GM12874 (cell line): ENCODE results near the gene SUPT5H.

Experiments used
- CTCF ChIP-seq: IDR thresholded peaks from 2 replicates; pipeline ENCODE4 v1.5.1; 2011; ENCODE audit warnings: low read depth, mild to moderate bottlenecking, control low read depth, low read length, moderate library complexity; ENCODE audit not compliant: insufficient read depth

The SUPT5H gene

GRCh38 chr19:39411832-39412099 lies 33.6 kb upstream of the SUPT5H start:
- peak; percentile 75 for TF ChIP-seq CTCF

GRCh38 chr19:39412100-39412866 lies 33.1 kb upstream of the SUPT5H start, which contains the start of gene PLEKHG2:
PLEKHG2 (plus strand) TSS chr19:39412669; CDS start chr19:39414087, 1,418 bp downstream.
- TF ChIP-seq CTCF: peak; percentile 95

GRCh38 chr19:39412867-39413271 lies 32.5 kb upstream of the SUPT5H start:
- no peak for TF ChIP-seq CTCF

GRCh38 chr19:39413272-39413910 lies 32.0 kb upstream of the SUPT5H start:
- TF ChIP-seq CTCF: no peak

GRCh38 chr19:39413911-39414608 lies 31.3 kb upstream of the SUPT5H start:
- peak; percentile 27; the same call in 1 of the 2 replicates for TF ChIP-seq CTCF

- 0 out of 2 replicates have a peak, but pooled peaks have one; percentile 1 for TF ChIP-seq CTCF
Measured at GRCh38 chr19:39415111-39416046, 30.0 kb upstream of the SUPT5H start.
